Esophagus squamous epithelium (tissue), 5 donors: ENCODE measurements around the gene PNMA1. TPM values are rescaled to one million over a fixed set of nuclear protein-coding genes. Genes with fewer than 3 reads are reported as not detected.
"Not testable (repeated sequence)": the region's sequence is repeated elsewhere in the genome, so short reads cannot be mapped to it uniquely, and the experiment has no call there.

ENCODE experiments used
- DNase-seq: peaks from one replicate; lab custom pipeline; 2025; lab: John Stamatoyannopoulos, UW
- H3K27ac ChIP-seq, 4 donors: fragments of 200-600 bp; sonication (generic); one replicate each; pipeline ENCODE4 v1.5.1; 2016 to 2019; ENCODE audit warnings: mild to moderate bottlenecking in 1 of 4
- H3K27me3 ChIP-seq, 4 donors: fragments of 200-600 bp; sonication (generic); 1 replicate in 3 of 4; 2 replicates in 1 of 4; pipeline versions ENCODE4 v1.5.1 to v1.6.0; 2017 to 2021; ENCODE audit warnings: antibody characterized with exemption in 1 of 4
- H3K36me3 ChIP-seq, 3 donors: fragments of 200-600 bp; sonication (generic); one replicate each; pipeline ENCODE4 v1.5.1; 2016 to 2019
- H3K4me1 ChIP-seq, 3 donors: fragments of 200-600 bp; sonication (generic); one replicate each; pipeline ENCODE4 v1.5.1; 2017 to 2019
- H3K4me3 ChIP-seq, 4 donors: fragments of 200-600 bp; sonication (generic); 1 replicate in 3 of 4; 2 replicates in 1 of 4; pipeline ENCODE4 v1.5.1; 2016 to 2019; ENCODE audit warnings: mild to moderate bottlenecking in 2 of 4, moderate library complexity in 1 of 4
- H3K9me3 ChIP-seq, 3 donors: fragments of 200-600 bp; sonication (generic); one replicate each; pipeline ENCODE4 v1.5.1; 2016 to 2019
- CTCF ChIP-seq, 6 experiments: fragments of 450-650 bp in 4 of 6; fragments of 200-600 bp in 2 of 6; sonication (generic) in 2 of 6; IDR thresholded peaks; one replicate each; pipeline ENCODE4 v1.5.1; 2016 to 2019; ENCODE audit warnings: antibody characterized with exemption in 6 of 6, mild to moderate bottlenecking in 4 of 6, moderate library complexity in 4 of 6
- POLR2A ChIP-seq, 4 donors: fragments of 450-650 bp; IDR thresholded peaks; one replicate each; pipeline ENCODE4 v1.6.1; 2017; ENCODE audit warnings: antibody characterized with exemption in 4 of 4, mild to moderate bottlenecking in 4 of 4, moderate library complexity in 3 of 4
- WGBS, 2 donors: methylation state at CpG; one replicate each; pipeline ENCODE4 v1.1.5; 2018; 5-methylcytosine and 5-hydroxymethylcytosine counted together
- intact Hi-C: fragments of 100-400 bp; cut with DNase I; formaldehyde crosslinking; loops from one replicate; pipeline ENCODE4 v1.15.0; 2022
- total RNA-seq, 4 donors: library from RNA; depleted of rRNA; stranded (reverse); fragments of >200 nt; gene quantifications; one replicate each; pipeline ENCODE4 v1.1.0, GENCODE V29; 2016
- donor health status: DM: yes; HTN: yes; CAD: no.

The PNMA1 gene
- total RNA-seq, 4 donors from 2014 or later = 4.2 to 13.9 (median 7.2) TPM

GRCh38 chr14:73710737-73711136 lies 3.4 kb downstream of the PNMA1 start:
- intact Hi-C loops = no loop called here
- no peak for DNase-seq
- H3K36me3 ChIP-seq = peaks cover 0 to 7% (median 0%) of the 10 kb centered on the region in 3 donors
- no peak overlapping the region for H3K27ac ChIP-seq
- no peak overlapping the region for H3K4me3 ChIP-seq
- no peaks in the 10 kb centered on the region for H3K9me3 ChIP-seq
- TF ChIP-seq CTCF (IDR thresholded peaks at IDR 0.05) (no peak), POLR2A (IDR thresholded peaks at IDR 0.05) (no peak)
- 85 to 94% methylated on average over 5 of the region's 5 CpGs for WGBS, 2 donors
- peaks cover 0 to 50% (median 6%) of the 10 kb centered on the region in 3 donors for H3K4me1 ChIP-seq
- H3K27me3 ChIP-seq = no peaks in the 10 kb centered on the region

GRCh38 chr14:73709904-73710469 lies 4.2 kb downstream of the PNMA1 start:
- Histone ChIP-seq H3K36me3 (no peaks in the 10 kb centered on the region), H3K9me3 (no peaks in the 10 kb centered on the region), H3K4me3 (no peak overlapping the region), H3K27me3 (no peaks in the 10 kb centered on the region), H3K27ac (no peak overlapping the region), H3K4me1 (peaks cover 0 to 46% (median 6%) of the 10 kb centered on the region in 3 donors)
- TF ChIP-seq POLR2A (IDR thresholded peaks at IDR 0.05) (no peak), CTCF (IDR thresholded peaks at IDR 0.05) (no peak)
- WGBS, 2 donors = 89 to 90% methylated on average over 8 of the region's 8 CpGs
- intact Hi-C loops = no loop called here
- DNase-seq = no peak

GRCh38 chr14:73708076-73708475 lies 6.1 kb downstream of the PNMA1 start:
- H3K36me3 ChIP-seq, H3K9me3 ChIP-seq, DNase-seq, H3K27me3 ChIP-seq, intact Hi-C loops, H3K27ac ChIP-seq, H3K4me3 ChIP-seq: not testable (repeated sequence)
- WGBS, 2 donors = 91% methylated on average over 4 of the region's 4 CpGs
- peaks cover 0 to 27% (median 6%) of the 10 kb centered on the region in 3 donors for H3K4me1 ChIP-seq

GRCh38 chr14:73700325-73700724 lies 13.9 kb downstream of the PNMA1 start:
- Histone ChIP-seq H3K27me3 (no peaks in the 10 kb centered on the region), H3K9me3 (no peaks in the 10 kb centered on the region), H3K27ac (no peak overlapping the region), H3K4me3 (no peak overlapping the region), H3K4me1 (peaks cover 0 to 6% (median 0%) of the 10 kb centered on the region in 3 donors), H3K36me3 (no peaks in the 10 kb centered on the region)
- no peak for TF ChIP-seq POLR2A (IDR thresholded peaks at IDR 0.05)
- no peak for TF ChIP-seq CTCF (IDR thresholded peaks at IDR 0.05)
- intact Hi-C loops = no loop called here
- 59 to 92% methylated on average over 1 of the region's 1 CpG for WGBS, 2 donors
- DNase-seq = no peak

GRCh38 chr14:73696466-73697400 lies 17.5 kb downstream of the PNMA1 start:
- no peak for TF ChIP-seq POLR2A (IDR thresholded peaks at IDR 0.05)
- TF ChIP-seq CTCF (IDR thresholded peaks at IDR 0.05) = no peak
- 61 to 65% methylated on average over 2 of the region's 2 CpGs for WGBS, 2 donors
- peaks cover 0 to 6% (median 0%) of the 10 kb centered on the region in 3 donors for H3K4me1 ChIP-seq
- no peak overlapping the region for H3K4me3 ChIP-seq
- H3K9me3 ChIP-seq = no peaks in the 10 kb centered on the region
- peaks cover 0 to 22% (median 0%) of the 10 kb centered on the region in 3 donors for H3K36me3 ChIP-seq
- intact Hi-C loops = no loop called here
- no peaks in the 10 kb centered on the region for H3K27me3 ChIP-seq
- peak overlapping the region in 2 of 4 donors; percentile 6 to 53 for H3K27ac ChIP-seq
- no peak for DNase-seq
